Left lung (tissue), 10 donors: ENCODE measurements around the gene S100A5. TPM values are rescaled to one million over a fixed set of nuclear protein-coding genes. Genes with fewer than 3 reads are reported as not detected.

Experiments used
- ATAC-seq: fragments of 200-7000 bp; cut with Tn5 transposase; one replicate; pipeline ENCODE4 v1.9.1; 2020; ENCODE audit warnings: moderate library complexity
- DNase-seq, 4 donors: peaks; one replicate each; pipeline ENCODE4 v3.0.0-alpha.2; 2013 to 2020
- H3K27ac ChIP-seq, 2 donors: fragments of 200-600 bp; sonication (generic) in 1 of 2; one replicate each; pipeline versions ENCODE4 v1.5.0 to v1.8.0; 2020 to 2021
- H3K27me3 ChIP-seq, 2 donors: fragments of 200-600 bp; sonication (generic) in 1 of 2; one replicate each; pipeline versions ENCODE4 v1.5.0 to v1.8.0; 2020 to 2021
- H3K36me3 ChIP-seq, 2 donors: fragments of 200-600 bp; sonication (generic) in 1 of 2; one replicate each; pipeline versions ENCODE4 v1.5.0 to v1.8.0; 2020 to 2021
- H3K4me1 ChIP-seq, 2 donors: fragments of 200-600 bp; one replicate each; pipeline ENCODE4 v1.8.0; 2021
- H3K4me3 ChIP-seq, 2 donors: fragments of 200-600 bp; sonication (generic) in 1 of 2; one replicate each; pipeline versions ENCODE4 v1.5.0 to v1.8.0; 2020 to 2021; ENCODE audit warnings: mild to moderate bottlenecking in 1 of 2
- H3K9me3 ChIP-seq, 2 donors: fragments of 200-600 bp; sonication (generic) in 1 of 2; one replicate each; pipeline versions ENCODE4 v1.5.0 to v1.8.0; 2020 to 2021
- CTCF ChIP-seq, 2 donors: fragments of 200-600 bp; sonication (generic) in 1 of 2; IDR thresholded peaks; one replicate each; pipeline versions ENCODE4 v1.5.0 to v1.8.0; 2021; ENCODE audit warnings: antibody characterized with exemption in 2 of 2
- intact Hi-C, 2 donors: fragments of 100-400 bp; cut with DNase I; formaldehyde crosslinking; loops; one replicate each; pipeline versions ENCODE4 v1.11.2 to v1.14.2; 2022
- polyA plus RNA-seq, 6 donors: library from polyadenylated mRNA; unstranded; fragments of 120-200 nt; gene quantifications; one replicate each; pipeline ENCODE4 v1.2.1, GENCODE V29; 2013; ENCODE audit not compliant: insufficient read length in 6 of 6
- total RNA-seq, 2 donors: library from RNA; stranded (reverse); fragmentation: NEBNext Ultra II Directional; extraction: Animal tissue kit (Norgen Biotek cat#: 25700); gene quantifications; one replicate each; pipeline ENCODE4 v1.2.1, GENCODE V29; 2021
- donor health status: DM: no; HTN: yes; CAD: no.
- donor health status: DM: no; HTN: no; CAD: no.

Gene S100A5
- total and polyA plus RNA-seq, 8 donors = 0.18 to 0.42 (median 0.36) TPM; not detected in 4

- no peak overlapping the region for H3K4me3 ChIP-seq
- DNase-seq = no peak
- no peaks in the 10 kb centered on the region for H3K36me3 ChIP-seq
- intact Hi-C loops = no loop called here
- no peaks in the 10 kb centered on the region for H3K27me3 ChIP-seq
- H3K27ac ChIP-seq = no peak overlapping the region
- ATAC-seq = no peak
- no peaks in the 10 kb centered on the region for H3K9me3 ChIP-seq
- H3K4me1 ChIP-seq = no peaks in the 10 kb centered on the region
- TF ChIP-seq CTCF (IDR thresholded peaks at IDR 0.05) = no peak
Observed at GRCh38 chr1:153493343-153493960, 47.3 kb downstream of the S100A5 start.

- peak in 1 of 4 donors; percentile 67 for DNase-seq
- TF ChIP-seq CTCF (IDR thresholded peaks at IDR 0.05) = no peak
- peak; percentile 66 for ATAC-seq
- intact Hi-C loops = no loop called here
- no peaks in the 10 kb centered on the region for H3K4me1 ChIP-seq
- no peak overlapping the region for H3K27ac ChIP-seq
- H3K36me3 ChIP-seq = no peaks in the 10 kb centered on the region
- H3K27me3 ChIP-seq = no peaks in the 10 kb centered on the region
- no peak overlapping the region for H3K4me3 ChIP-seq
- H3K9me3 ChIP-seq = no peaks in the 10 kb centered on the region
Observed at GRCh38 chr1:153490272-153491051, 50.3 kb downstream of the S100A5 start.

- Histone ChIP-seq H3K36me3 (no peaks in the 10 kb centered on the region), H3K9me3 (no peaks in the 10 kb centered on the region), H3K4me3 (no peak overlapping the region), H3K4me1 (no peaks in the 10 kb centered on the region), H3K27ac (no peak overlapping the region), H3K27me3 (peaks cover 0 to 4% of the 10 kb centered on the region in 2 donors)
- no peak for TF ChIP-seq CTCF (IDR thresholded peaks at IDR 0.05)
- no peak for DNase-seq
- intact Hi-C loops = no loop called here
- peak; percentile 11 for ATAC-seq
Observed at GRCh38 chr1:153488731-153489130, 52.0 kb downstream of the S100A5 start.

GRCh38 chr1:153487707-153488106 is 53.0 kb downstream of the S100A5 start:
- H3K4me1 ChIP-seq = no peaks in the 10 kb centered on the region
- H3K36me3 ChIP-seq = no peaks in the 10 kb centered on the region
- H3K27me3 ChIP-seq = peaks cover 0 to 14% of the 10 kb centered on the region in 2 donors
- ATAC-seq (no peak), DNase-seq (no peak)
- H3K9me3 ChIP-seq = no peaks in the 10 kb centered on the region
- no peak for TF ChIP-seq CTCF (IDR thresholded peaks at IDR 0.05)
- no peak overlapping the region for H3K27ac ChIP-seq
- H3K4me3 ChIP-seq = no peak overlapping the region
- intact Hi-C loops = no loop called here

Other genes with a start within 250 kb of the S100A5 start
- gene PGLYRP3, start 228.0 kb downstream of the S100A5 start, total RNA-seq = not detected
- not detected for gene PGLYRP3, start 228.0 kb downstream of the S100A5 start, polyA plus RNA-seq
- not detected for gene PGLYRP4, start 192.1 kb downstream of the S100A5 start, total RNA-seq
- gene PGLYRP4, start 192.1 kb downstream of the S100A5 start, polyA plus RNA-seq = not detected
- gene S100A9, start 183.1 kb downstream of the S100A5 start, total RNA-seq = 1,000 to 10,000 TPM in 1 of 2 donors, 100 to 1,000 TPM in 1; 193 to 1,552 TPM
- gene S100A9, start 183.1 kb downstream of the S100A5 start, polyA plus RNA-seq = 10 to 100 TPM; 17.0 to 45.0 (median 28.3) TPM
- gene S100A12, start 165.3 kb downstream of the S100A5 start, total RNA-seq = 100 to 1,000 TPM in 1 of 2 donors, 10 to 100 TPM in 1; 12.1 to 178 TPM
- gene S100A12, start 165.3 kb downstream of the S100A5 start, polyA plus RNA-seq = 1 to 10 TPM; 1.1 to 6.9 (median 3.2) TPM
- gene S100A8, start 149.9 kb downstream of the S100A5 start, total RNA-seq = 1,000 to 10,000 TPM in 1 of 2 donors, 10 to 100 TPM in 1; 97.7 to 1,365 TPM
- gene S100A8, start 149.9 kb downstream of the S100A5 start, polyA plus RNA-seq = 10 to 100 TPM; 10.2 to 33.2 (median 19.9) TPM
- not detected for gene S100A7A, start 124.4 kb downstream of the S100A5 start, total RNA-seq
- not detected for gene S100A7A, start 124.4 kb downstream of the S100A5 start, polyA plus RNA-seq
- not detected for gene S100A7, start 80.3 kb downstream of the S100A5 start, total RNA-seq
- not detected for gene S100A7, start 80.3 kb downstream of the S100A5 start, polyA plus RNA-seq
- gene S100A6, start 4.9 kb downstream of the S100A5 start, total RNA-seq = 1,000 to 10,000 TPM; 1,672 to 1,797 TPM
- gene S100A6, start 4.9 kb downstream of the S100A5 start, polyA plus RNA-seq = 100 to 1,000 TPM; 156 to 248 (median 183) TPM
- 1,000 to 10,000 TPM in 1 of 2 donors, 100 to 1,000 TPM in 1; 257 to 1,192 TPM for gene S100A4, start 4.9 kb upstream of the S100A5 start, total RNA-seq
- gene S100A4, start 4.9 kb upstream of the S100A5 start, polyA plus RNA-seq = 10 to 100 TPM; 15.0 to 24.6 (median 21.9) TPM
- gene S100A3, start 8.3 kb upstream of the S100A5 start, total RNA-seq = 1 to 10 TPM; 1.7 to 7.7 TPM
- under 1 TPM in 2 of 6 donors, not detected in 4; 0.20 to 0.58 TPM for gene S100A3, start 8.3 kb upstream of the S100A5 start, polyA plus RNA-seq
- 10 to 100 TPM in 1 of 2 donors, 1 to 10 TPM in 1; 7.1 to 25.9 TPM for gene S100A2, start 24.9 kb upstream of the S100A5 start, total RNA-seq
- 1 to 10 TPM in 4 of 6 donors, under 1 TPM in 2; 0.51 to 1.3 (median 1.0) TPM for gene S100A2, start 24.9 kb upstream of the S100A5 start, polyA plus RNA-seq
- 100 to 1,000 TPM; 118 to 145 TPM for gene S100A16, start 72.2 kb upstream of the S100A5 start, total RNA-seq
- 100 to 1,000 TPM; 129 to 160 (median 145) TPM for gene S100A16, start 72.2 kb upstream of the S100A5 start, polyA plus RNA-seq
- gene S100A14, start 75.4 kb upstream of the S100A5 start, total RNA-seq = 100 to 1,000 TPM in 1 of 2 donors, 10 to 100 TPM in 1; 100.0 to 152 TPM
- 100 to 1,000 TPM in 5 of 6 donors, 10 to 100 TPM in 1; 94.9 to 179 (median 150) TPM for gene S100A14, start 75.4 kb upstream of the S100A5 start, polyA plus RNA-seq
- gene S100A13, start 86.6 kb upstream of the S100A5 start, total RNA-seq = 10 to 100 TPM; 75.1 to 80.0 TPM
- 100 to 1,000 TPM in 3 of 6 donors, 10 to 100 TPM in 3; 79.6 to 110 (median 93.6) TPM for gene S100A13, start 86.6 kb upstream of the S100A5 start, polyA plus RNA-seq
- gene S100A1, start 87.5 kb upstream of the S100A5 start, total RNA-seq = 1 to 10 TPM in 1 of 2 donors, under 1 TPM in 1; 0.93 to 2.3 TPM
- gene S100A1, start 87.5 kb upstream of the S100A5 start, polyA plus RNA-seq = 1 to 10 TPM; 1.4 to 2.2 (median 1.8) TPM
- 10 to 100 TPM; 54.5 to 65.5 TPM for gene CHTOP, start 93.1 kb upstream of the S100A5 start, total RNA-seq
- 100 to 1,000 TPM; 110 to 125 (median 118) TPM for gene CHTOP, start 93.1 kb upstream of the S100A5 start, polyA plus RNA-seq
- 10 to 100 TPM; 34.5 to 35.5 TPM for gene SNAPIN, start 117.8 kb upstream of the S100A5 start, total RNA-seq
- gene SNAPIN, start 117.8 kb upstream of the S100A5 start, polyA plus RNA-seq = 10 to 100 TPM; 36.9 to 44.1 (median 39.2) TPM
- gene ILF2, start 130.1 kb upstream of the S100A5 start, total RNA-seq = 100 to 1,000 TPM; 104 to 117 TPM
- gene ILF2, start 130.1 kb upstream of the S100A5 start, polyA plus RNA-seq = 100 to 1,000 TPM; 239 to 295 (median 260) TPM
- 10 to 100 TPM; 26.9 to 45.2 TPM for gene NPR1, start 137.8 kb upstream of the S100A5 start, total RNA-seq
- 10 to 100 TPM; 14.3 to 23.1 (median 17.4) TPM for gene NPR1, start 137.8 kb upstream of the S100A5 start, polyA plus RNA-seq
- 10 to 100 TPM; 50.5 to 57.5 TPM for gene INTS3, start 187.1 kb upstream of the S100A5 start, total RNA-seq
- gene INTS3, start 187.1 kb upstream of the S100A5 start, polyA plus RNA-seq = 100 to 1,000 TPM in 5 of 6 donors, 10 to 100 TPM in 1; 90.4 to 131 (median 118) TPM
- gene SLC27A3, start 234.5 kb upstream of the S100A5 start, total RNA-seq = 10 to 100 TPM; 56.5 to 68.6 TPM
- gene SLC27A3, start 234.5 kb upstream of the S100A5 start, polyA plus RNA-seq = 10 to 100 TPM; 32.4 to 50.3 (median 40.5) TPM